NCI-H2029 (cell line): ENCODE data around the gene AEBP2.
A peak's percentile ranks its signal among the peaks of the same experiment; 100 is the strongest.
"Not testable (repeated sequence)": the region's sequence is repeated elsewhere in the genome, so short reads cannot be mapped to it uniquely, and the experiment has no call there.

Experiments
- DNase-seq: peaks from one replicate; lab custom pipeline; 2025; lab: John Stamatoyannopoulos, UW

Gene AEBP2

GRCh38 chr12:19439059-19440018 is at the start of gene AEBP2:
Gene AEBP2, plus strand, starts transcription at chr12:19439492. Its CDS starts 208 bp downstream, at chr12:19439700.
- DNase-seq = peak; percentile 84

- no peak for DNase-seq
Observed at GRCh38 chr12:19390051-19390598, 49.2 kb upstream of the AEBP2 start.

GRCh38 chr12:19392644-19393043 is 46.6 kb upstream of the AEBP2 start:
- not testable (repeated sequence) for DNase-seq

GRCh38 chr12:19394385-19394784 is 44.9 kb upstream of the AEBP2 start:
- DNase-seq = no peak

GRCh38 chr12:19397534-19397933 is 41.8 kb upstream of the AEBP2 start:
- no peak for DNase-seq

GRCh38 chr12:19398376-19399363 is 40.6 kb upstream of the AEBP2 start:
- no peak for DNase-seq

- not testable (repeated sequence) for DNase-seq
Observed at GRCh38 chr12:19400649-19401285, 38.5 kb upstream of the AEBP2 start.

- no peak for DNase-seq
Observed at GRCh38 chr12:19402211-19402610, 37.1 kb upstream of the AEBP2 start.

GRCh38 chr12:19402743-19403431 is 36.4 kb upstream of the AEBP2 start:
- DNase-seq = peak; percentile 28

GRCh38 chr12:19404242-19404880 is 34.9 kb upstream of the AEBP2 start:
- DNase-seq = no peak

GRCh38 chr12:19409376-19409775 is 29.9 kb upstream of the AEBP2 start:
- DNase-seq = no peak

- peak; percentile 39 for DNase-seq
Observed at GRCh38 chr12:19410211-19410610, 29.1 kb upstream of the AEBP2 start.

- DNase-seq = no peak
Observed at GRCh38 chr12:19410629-19411185, 28.6 kb upstream of the AEBP2 start.

- DNase-seq = no peak
Observed at GRCh38 chr12:19411234-19412204, 27.8 kb upstream of the AEBP2 start.

- DNase-seq = no peak
Observed at GRCh38 chr12:19412844-19413243, 26.4 kb upstream of the AEBP2 start.

GRCh38 chr12:19413582-19413981 is 25.7 kb upstream of the AEBP2 start:
- DNase-seq = not testable (repeated sequence)

- DNase-seq = no peak
Observed at GRCh38 chr12:19415563-19415962, 23.7 kb upstream of the AEBP2 start.

GRCh38 chr12:19419086-19419485 is 20.2 kb upstream of the AEBP2 start:
- DNase-seq = no peak
